OCI-LY7 (cell line): Measurements from ENCODE around the gene VPS37D. TPM values are rescaled to one million over a fixed set of nuclear protein-coding genes. Genes with fewer than 3 reads are reported as not detected.
"Not testable (repeated sequence)": the region's sequence is repeated elsewhere in the genome, so short reads cannot be mapped to it uniquely, and the experiment has no call there.

Experiments used
- BruUV-seq: library from RNA; stranded (reverse); fragments of 400-500 nt; replicated peaks from 2 replicates; lab custom pipeline; 2021; lab: Mats Ljungman, UMichigan
- CTCF ChIA-PET: fragments of 300-600 bp; sonication (Branson Sonifier 250); formaldehyde crosslinking; loops from one replicate; lab custom pipeline; 2022; ENCODE audit warnings: antibody characterized with exemption; ENCODE audit not compliant: unreplicated experiment; lab: Charles Lee
- POLR2A ChIA-PET: fragments of 300-600 bp; sonication (Branson Sonifier 250); formaldehyde crosslinking; loops from one replicate; lab custom pipeline; 2022; ENCODE audit warnings: antibody characterized with exemption; lab: Charles Lee
- DNase-seq: peaks from one replicate; pipeline ENCODE4 v3.0.0-alpha.2; 2015; ENCODE audit warnings: low spot score
- H2AFZ ChIP-seq: fragments of 200-600 bp; sonication (generic), shearing (Covaris generic); 2 replicates; pipeline ENCODE4 v1.6.1; 2014; ENCODE audit warnings: mild to moderate bottlenecking, antibody characterized with exemption, low read length, moderate library complexity
- H3K27ac ChIP-seq: fragments of 200-600 bp; sonication (generic); 2 replicates; pipeline ENCODE4 v1.5.1; 2014; ENCODE audit warnings: mixed run types, low read depth, mild to moderate bottlenecking, moderate library complexity, low read length, inconsistent platforms; ENCODE audit not compliant: poor library complexity, severe bottlenecking
- H3K36me3 ChIP-seq: fragments of 200-600 bp; sonication (generic); 2 replicates; pipeline ENCODE4 v1.6.1; 2014; ENCODE audit warnings: mild to moderate bottlenecking, antibody characterized with exemption, low read length, moderate library complexity, mixed read lengths; ENCODE audit not compliant: insufficient read depth
- H3K4me1 ChIP-seq: fragments of 200-600 bp; sonication (generic); 2 replicates; pipeline ENCODE4 v1.5.1; 2014; ENCODE audit warnings: mild to moderate bottlenecking, low read length; ENCODE audit not compliant: insufficient read depth, poor library complexity, severe bottlenecking
- H3K4me2 ChIP-seq: fragments of 200-600 bp; sonication (generic); 2 replicates; pipeline ENCODE4 v1.6.1; 2014; ENCODE audit warnings: mild to moderate bottlenecking, low read length
- H3K4me3 ChIP-seq: fragments of 200-600 bp; sonication (generic); 2 replicates; pipeline ENCODE4 v1.5.1; 2014; ENCODE audit warnings: mild to moderate bottlenecking, low read depth, low read length; ENCODE audit not compliant: poor library complexity, severe bottlenecking
- H3K79me2 ChIP-seq: fragments of 200-600 bp; sonication (generic); 2 replicates; pipeline ENCODE4 v1.6.1; 2016; ENCODE audit warnings: low read depth, mild to moderate bottlenecking, low read length, moderate library complexity, mixed read lengths; ENCODE audit not compliant: insufficient read depth
- H3K9me2 ChIP-seq: fragments of 200-600 bp; sonication (generic); 2 replicates; pipeline ENCODE4 v1.6.1; 2016; ENCODE audit warnings: mild to moderate bottlenecking, low read length, mixed read lengths; ENCODE audit not compliant: insufficient read depth
- H3K9me3 ChIP-seq: fragments of 200-600 bp; sonication (generic); 2 replicates; pipeline ENCODE4 v1.6.1; 2014; ENCODE audit warnings: mild to moderate bottlenecking, mixed run types, low read length, mixed read lengths
- H4K20me1 ChIP-seq: fragments of 200-600 bp; sonication (generic); 2 replicates; pipeline ENCODE4 v1.6.1; 2014; ENCODE audit warnings: mild to moderate bottlenecking, antibody characterized with exemption, low read length, moderate library complexity, mixed read lengths; ENCODE audit not compliant: insufficient read depth
- CTCF ChIP-seq: fragments of 200-600 bp; sonication (generic); conservative IDR thresholded peaks from 2 replicates; pipeline ENCODE4 v1.5.1; 2014; ENCODE audit warnings: mild to moderate bottlenecking, antibody characterized with exemption, low read length, moderate library complexity, mixed read lengths
- EZH2phosphoT487 ChIP-seq: fragments of 200-600 bp; sonication (generic); IDR thresholded peaks from 2 replicates; pipeline ENCODE4 v1.6.1; 2018; ENCODE audit warnings: low read depth, borderline replicate concordance, mild to moderate bottlenecking, mixed run types, antibody characterized with exemption, low read length, moderate library complexity, mixed read lengths
- intact Hi-C: fragments of 100-400 bp; cut with micrococcal nuclease; formaldehyde crosslinking; loops from one replicate; pipeline ENCODE4 v1.10.0; 2022; ENCODE audit not compliant: unreplicated experiment
- total RNA-seq, 2 experiments: library from RNA; depleted of rRNA in 1 of 2; stranded (reverse); fragments of >200 nt in 1 of 2; shearing (Covaris generic) in 1 of 2; gene quantifications; 2 replicates each; pipeline ENCODE4 v1.2.3, GENCODE V29; 2014 to 2022

Gene VPS37D
- total RNA-seq, 2 experiments from 2014 or later = 5.3 TPM

GRCh38 chr7:73708961-73709549 lies 41.4 kb downstream of the VPS37D start:
- BruUV-seq = no TSS peak
- no peaks in the 10 kb centered on the region for H3K9me2 ChIP-seq
- H3K9me3 ChIP-seq = no peaks in the 10 kb centered on the region
- TF ChIP-seq CTCF (no peak), EZH2phosphoT487 (no peak)
- H3K4me1 ChIP-seq = no peaks in the 10 kb centered on the region
- H4K20me1 ChIP-seq = no peaks in the 10 kb centered on the region
- H3K27ac ChIP-seq = no peak overlapping the region
- H3K4me3 ChIP-seq = no peak overlapping the region
- POLR2A ChIA-PET = interaction anchor here (0.7 kb wide), 1 partner anchor 235 kb away, joined by 3 read pairs; no protein-coding TSS in a partner anchor
- DNase-seq = no peak
- H3K36me3 ChIP-seq = no peaks in the 10 kb centered on the region
- CTCF ChIA-PET = interaction anchor here (0.6 kb wide), 1 partner anchor 18 kb away, joined by 4 read pairs; no protein-coding TSS in a partner anchor
- H3K79me2 ChIP-seq = no peaks in the 10 kb centered on the region
- no peak overlapping the region for H3K4me2 ChIP-seq
- intact Hi-C loops = no loop called here
- H2AFZ ChIP-seq = no peak overlapping the region

DNA sequence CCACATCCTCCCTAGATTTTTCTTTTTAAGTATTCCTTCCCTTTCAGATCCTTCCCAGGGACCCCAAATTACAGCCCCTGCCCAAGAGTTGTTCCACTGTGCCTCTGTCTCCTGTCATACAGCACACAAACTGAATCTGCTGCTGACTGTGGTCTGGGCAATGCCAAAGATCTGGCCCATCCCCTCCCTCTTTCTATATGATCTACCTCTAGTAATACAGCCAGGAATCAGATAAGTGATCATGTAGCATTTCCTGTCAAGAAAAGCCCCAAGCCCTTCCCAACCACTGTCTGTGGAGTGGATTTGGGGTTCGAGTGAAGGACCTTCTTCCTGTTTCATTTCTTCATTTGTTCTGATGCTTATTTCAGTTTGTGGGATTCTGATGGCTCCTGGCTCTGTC lies 45.1 kb downstream of the VPS37D start:
- intact Hi-C loops = no loop called here
- DNase-seq = no peak
- Histone ChIP-seq H3K9me2 (no peaks in the 10 kb centered on the region), H3K79me2 (no peaks in the 10 kb centered on the region), H3K4me1 (peaks cover 14% of the 10 kb centered on the region), H3K27ac (no peak overlapping the region), H3K4me3 (no peak overlapping the region), H3K36me3 (no peaks in the 10 kb centered on the region), H3K4me2 (no peak overlapping the region), H3K9me3 (no peaks in the 10 kb centered on the region), H2AFZ (no peak overlapping the region), H4K20me1 (no peaks in the 10 kb centered on the region)
- no peak for TF ChIP-seq EZH2phosphoT487
- no peak for TF ChIP-seq CTCF
- ChIA-PET CTCF (no interaction called here), POLR2A (interaction anchor here (0.6 kb wide), 1 partner anchor 28 kb away, joined by 3 read pairs; no protein-coding TSS in a partner anchor)
- no TSS peak for BruUV-seq

DNA sequence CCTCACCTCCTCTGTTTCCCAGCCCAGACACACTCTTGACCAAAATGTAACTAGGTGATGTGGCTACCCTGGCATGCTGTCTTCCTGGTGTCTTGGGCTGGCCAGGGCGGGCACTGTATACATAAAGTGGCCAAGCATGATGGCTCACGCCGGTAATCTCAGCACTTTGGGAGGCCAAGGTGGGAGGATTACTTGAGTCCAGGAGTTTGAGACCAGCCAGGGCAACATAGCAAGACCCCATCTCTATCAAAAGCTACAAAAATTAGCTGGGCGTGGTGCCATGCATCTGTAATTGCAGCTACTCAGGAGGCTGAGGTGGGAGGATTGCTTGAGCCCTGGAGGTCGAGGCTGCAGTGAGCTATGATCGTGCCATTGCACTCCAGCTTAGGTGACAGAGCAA lies 45.7 kb downstream of the VPS37D start:
- BruUV-seq, H3K4me3 ChIP-seq, H3K79me2 ChIP-seq, DNase-seq, H2AFZ ChIP-seq, intact Hi-C loops, H3K9me3 ChIP-seq, H4K20me1 ChIP-seq, H3K9me2 ChIP-seq, CTCF ChIA-PET, H3K36me3 ChIP-seq, H3K4me2 ChIP-seq, H3K27ac ChIP-seq: not testable (repeated sequence)
- POLR2A ChIA-PET = interaction anchor here (0.6 to 0.7 kb wide), 3 partner anchors 19 to 248 kb away, joined by 3 read pairs; no protein-coding TSS in a partner anchor
- peaks cover 20% of the 10 kb centered on the region for H3K4me1 ChIP-seq
